H9 (cell line): Measurements from ENCODE around the gene RLN1. TPM values are rescaled to one million over a fixed set of nuclear protein-coding genes. Genes with fewer than 3 reads are reported as not detected.

Experiments
- DNase-seq: peaks from one replicate; pipeline ENCODE4 v3.0.0-alpha.2; 2017
- H2AFZ ChIP-seq: one replicate; pipeline ENCODE4 v1.6.1; 2013; ENCODE audit warnings: mild to moderate bottlenecking, low read length, control low read depth, moderate library complexity
- H2AK5ac ChIP-seq: 2 replicates; pipeline ENCODE4 v1.6.1; 2013; ENCODE audit warnings: low read length, control low read depth, mixed read lengths; ENCODE audit not compliant: insufficient read length
- H2BK120ac ChIP-seq: one replicate; pipeline ENCODE4 v1.6.1; 2013; ENCODE audit warnings: low read depth, mild to moderate bottlenecking, low read length, control low read depth, inconsistent platforms; ENCODE audit not compliant: poor library complexity, severe bottlenecking
- H2BK12ac ChIP-seq: 2 replicates; pipeline ENCODE4 v1.6.1; 2013; ENCODE audit warnings: low read length, control low read depth, mixed read lengths, low read depth; ENCODE audit not compliant: insufficient read length
- H2BK15ac ChIP-seq: 2 replicates; pipeline ENCODE4 v1.6.1; 2013; ENCODE audit warnings: low read depth, low read length, control low read depth
- H2BK20ac ChIP-seq: one replicate; pipeline ENCODE4 v1.6.1; 2013; ENCODE audit warnings: low read depth, mild to moderate bottlenecking, low read length, control low read depth, inconsistent platforms; ENCODE audit not compliant: poor library complexity, severe bottlenecking
- H2BK5ac ChIP-seq: 2 replicates; pipeline ENCODE4 v1.6.1; 2013; ENCODE audit warnings: low read length, control low read depth, mixed read lengths; ENCODE audit not compliant: insufficient read length
- H3K14ac ChIP-seq: 2 replicates; pipeline ENCODE4 v1.6.1; 2013; ENCODE audit warnings: low read length, control low read depth; ENCODE audit not compliant: insufficient read depth
- H3K18ac ChIP-seq: 2 replicates; pipeline ENCODE4 v1.6.1; 2013; ENCODE audit warnings: low read depth, mild to moderate bottlenecking, mixed read lengths, low read length, control low read depth; ENCODE audit not compliant: insufficient read length
- H3K23ac ChIP-seq: 2 replicates; pipeline ENCODE4 v1.6.1; 2013; ENCODE audit warnings: low read length, control low read depth, mixed read lengths, low read depth; ENCODE audit not compliant: insufficient read length
- H3K23me2 ChIP-seq: 2 replicates; pipeline ENCODE4 v1.6.1; 2013; ENCODE audit warnings: low read depth, mild to moderate bottlenecking, mixed read lengths, low read length, control low read depth; ENCODE audit not compliant: insufficient read length, poor library complexity, severe bottlenecking
- H3K27ac ChIP-seq: 2 replicates; pipeline ENCODE4 v1.5.1; 2013; ENCODE audit warnings: low read length, control low read depth, mixed read lengths, low read depth; ENCODE audit not compliant: insufficient read length
- H3K27me3 ChIP-seq: 2 replicates; pipeline ENCODE4 v1.6.1; 2013; ENCODE audit warnings: low read length, control low read depth, inconsistent platforms; ENCODE audit not compliant: insufficient read depth
- H3K4ac ChIP-seq: 2 replicates; pipeline ENCODE4 v1.6.1; 2013; ENCODE audit warnings: low read depth, mild to moderate bottlenecking, control low read depth, inconsistent platforms, low read length, moderate library complexity
- H3K4me1 ChIP-seq: 2 replicates; pipeline ENCODE4 v1.6.1; 2013; ENCODE audit warnings: low read length, control low read depth, inconsistent platforms; ENCODE audit not compliant: insufficient read depth
- H3K4me2 ChIP-seq: 2 replicates; pipeline ENCODE4 v1.6.1; 2013; ENCODE audit warnings: low read length, control low read depth, mixed read lengths; ENCODE audit not compliant: insufficient read length, insufficient read depth
- H3K56ac ChIP-seq: 2 replicates; pipeline ENCODE4 v1.6.1; 2013; ENCODE audit warnings: low read depth, mild to moderate bottlenecking, mixed read lengths, low read length, control low read depth; ENCODE audit not compliant: insufficient read length
- H3K79me1 ChIP-seq: 2 replicates; pipeline ENCODE4 v1.6.1; 2013; ENCODE audit warnings: low read depth, mild to moderate bottlenecking, moderate library complexity, low read length, control low read depth, inconsistent platforms; ENCODE audit not compliant: insufficient read depth, poor library complexity, severe bottlenecking
- H3K79me2 ChIP-seq: 2 replicates; pipeline ENCODE4 v1.6.1; 2013; ENCODE audit warnings: low read length, control low read depth, inconsistent platforms; ENCODE audit not compliant: insufficient read depth
- H3K9ac ChIP-seq: 2 replicates; pipeline ENCODE4 v1.6.1; 2013; ENCODE audit warnings: low read length, control low read depth, mixed read lengths; ENCODE audit not compliant: insufficient read length; ENCODE audit errors: extremely low read depth
- H3K9me3 ChIP-seq: one replicate; pipeline ENCODE4 v1.6.1; 2013; ENCODE audit warnings: low read depth, low read length, inconsistent platforms; ENCODE audit not compliant: control insufficient read depth
- H3T11ph ChIP-seq: one replicate; pipeline ENCODE4 v1.6.1; 2013; ENCODE audit warnings: mild to moderate bottlenecking, low read length, control low read depth, inconsistent platforms
- H4K20me1 ChIP-seq: one replicate; pipeline ENCODE4 v1.6.1; 2013; ENCODE audit not compliant: control insufficient read depth, insufficient read length, insufficient read depth
- H4K5ac ChIP-seq: 2 replicates; pipeline ENCODE4 v1.6.1; 2013; ENCODE audit warnings: low read depth, mild to moderate bottlenecking, mixed read lengths, low read length, control low read depth; ENCODE audit not compliant: insufficient read length
- H4K8ac ChIP-seq: replicated peaks from 2 replicates; pipeline ENCODE4 v1.6.1; 2013; ENCODE audit warnings: low read length, control low read depth, mixed read lengths, low read depth; ENCODE audit not compliant: insufficient read length
- H4K91ac ChIP-seq: 2 replicates; pipeline ENCODE4 v1.6.1; 2013; ENCODE audit warnings: low read depth, mild to moderate bottlenecking, moderate library complexity, mixed read lengths, low read length, control low read depth; ENCODE audit not compliant: insufficient read length
- H3K27ac Mint-ChIP-seq, 3 experiments: 2 replicates in 2 of 3; 3 replicates in 1 of 3; pipeline ENCODE4 v1.8.0; 2020 to 2021; ENCODE audit warnings: mixed read lengths in 3 of 3, mild to moderate bottlenecking in 1 of 3, moderate library complexity in 1 of 3
- H3K27me3 Mint-ChIP-seq: 2 replicates; pipeline ENCODE4 v1.8.0; 2021; ENCODE audit warnings: low read depth, mild to moderate bottlenecking, moderate library complexity, mixed read lengths
- H3K36me3 Mint-ChIP-seq, 3 experiments: 2 replicates in 2 of 3; 3 replicates in 1 of 3; pipeline ENCODE4 v1.8.0; 2020 to 2021; ENCODE audit warnings: low read depth in 3 of 3, mixed read lengths in 3 of 3; ENCODE audit not compliant: insufficient read depth in 1 of 3
- H3K4me1 Mint-ChIP-seq, 2 experiments: 2 replicates each; pipeline ENCODE4 v1.8.0; 2020; ENCODE audit warnings: mixed read lengths in 2 of 2
- H3K4me3 Mint-ChIP-seq, 2 experiments: 2 replicates in 1 of 2; 3 replicates in 1 of 2; pipeline ENCODE4 v1.8.0; 2020 to 2021; ENCODE audit warnings: mild to moderate bottlenecking in 2 of 2, mixed read lengths in 2 of 2, moderate library complexity in 1 of 2
- H3K9me3 Mint-ChIP-seq, 2 experiments: 2 replicates in 1 of 2; 3 replicates in 1 of 2; pipeline ENCODE4 v1.8.0; 2020; ENCODE audit warnings: mild to moderate bottlenecking in 2 of 2, mixed read lengths in 2 of 2, moderate library complexity in 1 of 2
- CTCF ChIP-seq: fragments of 200-600 bp; sonication (generic); conservative IDR thresholded peaks from 3 replicates; pipeline ENCODE4 v1.8.0; 2021; ENCODE audit warnings: antibody characterized with exemption, mild to moderate bottlenecking
- WGBS: extraction: QIAGEN DNeasy Blood & Tissue Kit; methylation state at CpG from one replicate; pipeline ENCODE4 v1.1.7; 2013; ENCODE audit warnings: missing lambda C conversion rate, low lambda C conversion rate, mixed read lengths; ENCODE audit not compliant: insufficient read length; ENCODE audit errors: extremely low coverage; 5-methylcytosine and 5-hydroxymethylcytosine counted together
- total RNA-seq: library from RNA; stranded (reverse); gene quantifications from 2 replicates; pipeline ENCODE4 v1.2.1, GENCODE V29; 2021

The RLN1 gene
- total RNA-seq, 1 experiment from 2014 or later: 0.52 TPM

DNA sequence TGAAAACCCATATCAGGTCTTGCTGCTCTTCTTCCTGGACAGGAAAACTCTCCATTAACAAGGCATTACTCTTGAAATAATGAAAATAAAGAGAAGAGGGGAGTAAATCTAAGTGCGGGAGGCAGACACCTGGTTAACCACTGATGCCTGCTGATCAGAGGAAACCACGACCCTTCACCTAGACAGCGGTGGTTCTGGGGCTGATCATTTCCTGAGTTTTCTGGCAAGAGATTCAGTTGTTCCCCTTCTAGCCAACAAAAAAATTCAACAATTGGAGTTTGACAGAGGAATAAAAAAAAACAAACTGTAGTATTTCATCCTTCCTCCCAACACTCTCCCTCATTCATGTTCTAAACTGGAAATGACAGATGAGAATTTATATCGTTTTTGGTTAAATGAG, 38.1 kb downstream of the RLN1 start:
- Histone ChIP-seq H3K23ac (no peak overlapping the region), H3K79me1 (no peaks in the 10 kb centered on the region), H2BK5ac (no peak overlapping the region), H2BK12ac (no peak overlapping the region), H2AK5ac (no peak overlapping the region), H4K5ac (no peak overlapping the region), H3K27ac (no peak overlapping the region), H3K18ac (no peak overlapping the region), H2BK15ac (no peak overlapping the region), H4K91ac (no peak overlapping the region), H3K9ac (no peak overlapping the region), H2BK20ac (no peak overlapping the region), H3K4ac (no peak overlapping the region), H3K23me2 (no peaks in the 10 kb centered on the region), H3K79me2 (no peaks in the 10 kb centered on the region), H3K56ac (no peak overlapping the region), H3K14ac (no peak overlapping the region), H2AFZ (no peak overlapping the region), H3K4me2 (no peak overlapping the region), H4K20me1 (no peaks in the 10 kb centered on the region), H3K9me3 (no peaks in the 10 kb centered on the region), H3K4me1 (no peaks in the 10 kb centered on the region), H3T11ph (no peak overlapping the region), H4K8ac (no peak overlapping the region), H2BK120ac (no peak overlapping the region), H3K27me3 (no peaks in the 10 kb centered on the region)
- Mint-ChIP-seq H3K4me3 (no peak overlapping the region), H3K9me3 (peaks cover 3 to 4% of the 10 kb centered on the region in 2 experiments; a peak in 3 of 5 replicates), H3K27me3 (no peaks in the 10 kb centered on the region), H3K27ac (no peak overlapping the region), H3K4me1 (peaks cover 2 to 3% of the 10 kb centered on the region in 2 experiments; a peak in 2 of 4 replicates), H3K36me3 (peaks cover 0 to 2% (median 0%) of the 10 kb centered on the region in 3 experiments; a peak in 1 of 7 replicates)
- no peak for DNase-seq
- TF ChIP-seq CTCF: no peak
- WGBS: no CpG with 5 or more reads among the region's 4 CpGs
